ENCODE measurements around the gene CCDC154.

The CCDC154 gene

GRCh38 chr16:1425616-1426370 lies 18.6 kb downstream of the CCDC154 start:
- no peak for DNase-seq (ENCODE audit: low read depth in 4 of 4, low spot score in 1 of 4)

- no peak for DNase-seq (ENCODE audit: low read depth in 4 of 4, low spot score in 1 of 4)
Observed at GRCh38 chr16:1424028-1424427, 20.3 kb downstream of the CCDC154 start.

- no peak for DNase-seq (ENCODE audit: low read depth in 4 of 4, low spot score in 1 of 4)
Observed at GRCh38 chr16:1422076-1422475, 22.3 kb downstream of the CCDC154 start.

DNA sequence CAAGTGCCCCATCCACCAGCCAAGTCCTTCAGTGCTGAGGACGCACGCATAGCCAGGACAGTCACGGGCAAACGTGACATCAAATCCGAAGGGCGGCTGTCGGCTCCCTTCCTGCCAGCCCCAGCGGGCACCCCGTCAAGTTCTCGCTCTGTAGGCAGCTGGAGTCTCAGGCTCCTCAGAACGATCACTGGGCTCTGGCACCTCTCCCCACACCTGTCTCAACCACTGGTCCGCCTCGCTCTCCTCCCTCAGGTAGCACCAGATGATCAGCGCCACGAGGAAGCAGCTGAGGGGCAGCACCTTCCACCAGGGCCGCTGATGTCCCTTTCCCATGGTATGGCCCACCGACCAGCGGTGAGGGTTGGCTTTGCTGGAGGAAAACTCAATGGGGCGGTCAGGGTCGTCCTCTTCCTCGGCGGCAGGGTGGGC lies 24.2 kb downstream of the CCDC154 start:
- no peak for DNase-seq (ENCODE audit: low read depth in 4 of 4, low spot score in 1 of 4)

DNA sequence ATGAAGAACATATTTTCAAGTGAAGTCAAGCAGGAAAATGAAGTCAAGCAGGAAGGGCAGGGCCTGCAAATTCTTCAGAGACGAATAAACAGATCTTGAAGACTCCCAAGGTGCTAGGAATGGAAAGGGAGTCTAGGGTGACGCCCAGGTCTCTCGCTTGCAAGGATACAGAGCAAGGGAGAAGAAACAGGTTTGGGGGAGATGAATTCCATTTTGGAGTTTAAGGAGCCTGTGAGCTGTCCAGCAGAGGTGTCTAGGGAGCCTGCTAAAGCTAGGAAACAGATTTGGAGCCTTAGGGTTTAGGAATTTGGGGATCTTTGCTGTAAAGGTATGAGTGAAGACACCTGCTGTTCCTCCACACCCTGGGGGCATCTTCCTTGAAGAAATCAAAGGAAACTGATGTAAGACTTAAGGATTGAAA lies 27.8 kb downstream of the CCDC154 start:
- DNase-seq (ENCODE audit: low read depth in 4 of 4, low spot score in 1 of 4) = no peak

DNA sequence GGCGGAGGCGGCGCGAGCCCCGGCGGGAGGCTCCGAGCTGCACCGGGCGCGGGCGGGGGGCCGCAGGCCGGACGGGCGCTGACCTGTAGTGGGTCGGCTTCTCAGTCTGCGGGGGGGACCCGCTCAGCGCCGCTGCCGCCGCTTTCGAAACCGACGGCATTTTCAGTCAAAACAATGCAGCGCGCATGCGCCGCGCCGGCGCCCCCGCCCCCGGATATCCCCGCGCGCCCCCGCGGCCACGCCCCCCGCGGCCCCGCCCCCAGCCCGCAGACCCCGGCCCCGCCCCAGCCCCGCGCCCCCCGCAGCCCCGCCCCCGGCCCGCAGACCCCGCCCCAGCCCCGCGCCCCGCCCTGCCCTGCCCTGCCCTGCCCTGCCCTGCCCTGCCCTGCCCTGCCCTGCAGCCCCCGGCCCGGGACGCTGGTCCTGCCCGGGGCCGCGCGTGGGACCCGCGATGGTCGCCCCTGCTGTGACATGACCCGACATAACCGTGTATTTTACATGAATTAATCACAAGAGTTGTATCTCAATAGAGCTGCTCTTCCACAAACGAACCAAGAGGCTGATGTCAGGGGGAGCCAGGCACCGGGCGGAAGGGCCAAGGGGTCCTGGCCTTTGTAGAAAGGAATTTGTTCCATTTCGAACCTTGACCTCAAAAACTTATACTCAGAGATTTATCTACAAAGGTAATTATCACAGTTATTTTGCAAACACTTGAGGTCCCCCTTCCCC lies 29.7 kb downstream of the CCDC154 start, which contains the start of gene UNKL:
TSS of gene UNKL (minus strand) at position 173 of the 729 bp plus-strand sequence. CDS start at position 160, 13 bp downstream.
- DNase-seq (ENCODE audit: low read depth in 4 of 4, low spot score in 1 of 4) = peak; percentile 45 to 81 (median 66)

GRCh38 chr16:1413684-1414531 lies 30.4 kb downstream of the CCDC154 start:
- DNase-seq (ENCODE audit: low read depth in 4 of 4, low spot score in 1 of 4) = peak in 2 of 4 experiments; percentile 39 to 50

GRCh38 chr16:1412847-1413246 lies 31.5 kb downstream of the CCDC154 start:
- DNase-seq (ENCODE audit: low read depth in 4 of 4, low spot score in 1 of 4) = no peak

GRCh38 chr16:1408171-1408837 lies 36.1 kb downstream of the CCDC154 start:
- peak; percentile 91 to 95 (median 94) for DNase-seq (ENCODE audit: low read depth in 4 of 4, low spot score in 1 of 4)

DNA sequence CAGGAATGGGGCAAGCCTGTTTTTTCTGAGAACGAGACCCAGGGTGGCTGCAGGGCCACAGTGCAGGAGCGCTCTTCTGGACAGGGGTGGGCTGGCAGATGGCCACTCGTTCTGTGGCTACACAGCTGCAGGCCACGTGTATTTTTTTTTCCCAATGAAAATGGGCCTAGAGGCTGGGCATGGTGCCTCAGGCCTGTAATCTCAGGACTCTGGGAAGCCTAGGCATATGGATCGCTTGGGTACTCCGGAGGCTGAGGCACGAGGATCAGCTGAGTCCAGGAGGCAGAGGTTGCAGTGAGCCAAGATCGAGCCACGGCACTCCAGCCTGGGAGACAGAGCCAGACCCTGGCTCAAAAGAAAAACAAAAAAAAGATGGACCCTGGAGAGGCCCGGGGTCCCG lies 36.6 kb downstream of the CCDC154 start:
- no peak for DNase-seq (ENCODE audit: low read depth in 4 of 4, low spot score in 1 of 4)

GRCh38 chr16:1403733-1404132 lies 40.6 kb downstream of the CCDC154 start:
- no peak for DNase-seq (ENCODE audit: low read depth in 4 of 4, low spot score in 1 of 4)

- DNase-seq (ENCODE audit: low read depth in 4 of 4, low spot score in 1 of 4) = no peak
Observed at GRCh38 chr16:1403036-1403435, 41.3 kb downstream of the CCDC154 start.

GRCh38 chr16:1401758-1402154 lies 42.6 kb downstream of the CCDC154 start:
- DNase-seq (ENCODE audit: low read depth in 4 of 4, low spot score in 1 of 4) = no peak

DNA sequence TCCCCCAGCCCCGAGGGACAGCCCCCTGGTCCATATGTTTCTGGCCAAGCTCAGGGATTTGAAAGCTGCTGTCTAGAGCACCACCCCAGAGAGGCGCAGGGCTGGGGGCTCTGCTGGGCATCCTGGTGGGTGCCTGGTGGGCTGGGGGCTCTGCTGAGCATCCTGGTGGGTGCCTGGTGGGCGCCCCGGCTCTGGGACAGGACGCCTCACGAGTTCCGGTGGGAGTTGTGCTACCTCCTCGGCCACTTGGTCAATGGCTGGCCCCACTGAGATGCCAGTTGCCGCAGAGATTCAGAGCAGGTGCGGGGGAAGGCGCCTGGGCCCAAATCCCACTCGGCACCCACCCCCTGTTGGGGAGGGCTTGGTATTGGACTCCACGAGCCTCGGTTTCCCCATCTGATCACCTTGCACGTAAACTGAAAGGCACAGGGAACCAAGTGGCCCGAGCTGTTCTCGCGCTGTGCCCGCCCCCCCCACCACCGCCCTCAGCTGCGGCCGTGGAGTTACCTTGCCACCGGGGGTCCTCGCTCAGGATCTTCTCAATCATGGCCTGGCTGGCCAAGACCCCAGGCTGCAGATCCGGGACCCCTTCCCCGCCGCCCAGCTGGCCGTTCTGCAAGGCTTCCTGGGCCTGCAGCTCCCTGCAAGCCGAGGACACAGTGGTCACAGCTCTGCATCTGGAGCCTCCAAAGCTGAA lies 43.1 kb downstream of the CCDC154 start:
- no peak for DNase-seq (ENCODE audit: low read depth in 4 of 4, low spot score in 1 of 4)

- DNase-seq (ENCODE audit: low read depth in 4 of 4, low spot score in 1 of 4) = no peak
Observed at GRCh38 chr16:1398826-1399581, 45.4 kb downstream of the CCDC154 start.

DNA sequence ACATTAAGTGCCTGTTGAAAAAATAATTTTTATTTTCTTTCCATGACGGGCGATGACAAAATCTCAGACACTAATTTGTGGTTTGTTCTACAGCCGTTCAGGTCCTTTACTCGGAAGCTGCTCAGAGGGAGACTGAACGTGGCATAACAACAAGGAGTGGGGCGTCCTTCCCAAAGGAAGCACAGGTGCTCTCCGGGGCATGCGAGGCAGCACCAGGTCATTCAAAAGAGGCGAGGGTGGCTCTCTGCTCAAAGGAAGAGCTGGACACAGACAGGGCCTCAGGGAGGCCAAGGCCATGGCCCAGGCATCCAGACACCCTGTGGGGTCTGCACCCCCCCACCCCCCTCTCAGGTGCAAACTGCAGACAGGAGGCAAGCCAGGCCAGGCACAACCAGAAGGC lies 46.0 kb downstream of the CCDC154 start:
- no peak for DNase-seq (ENCODE audit: low read depth in 4 of 4, low spot score in 1 of 4)

DNA sequence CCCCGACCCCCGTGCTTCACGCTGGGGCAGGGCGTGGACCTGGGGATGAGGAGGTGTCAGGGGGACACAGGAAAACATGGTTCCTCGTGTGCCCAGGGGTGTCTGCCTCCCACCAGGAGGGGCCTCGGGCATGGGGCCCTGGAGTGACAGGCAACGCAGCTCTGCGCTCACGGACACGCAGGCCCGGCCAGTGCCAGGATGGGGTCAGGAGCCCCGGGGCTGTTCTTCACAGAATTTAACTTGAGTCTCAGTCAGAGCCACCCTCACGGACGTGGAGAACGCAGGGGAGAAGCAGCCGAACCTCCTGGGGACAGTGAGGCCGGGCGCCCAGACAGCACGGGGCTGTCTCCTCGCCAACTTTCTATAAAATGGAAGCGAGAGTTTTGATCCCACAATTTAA lies 46.6 kb downstream of the CCDC154 start:
- no peak for DNase-seq (ENCODE audit: low read depth in 4 of 4, low spot score in 1 of 4)

DNA sequence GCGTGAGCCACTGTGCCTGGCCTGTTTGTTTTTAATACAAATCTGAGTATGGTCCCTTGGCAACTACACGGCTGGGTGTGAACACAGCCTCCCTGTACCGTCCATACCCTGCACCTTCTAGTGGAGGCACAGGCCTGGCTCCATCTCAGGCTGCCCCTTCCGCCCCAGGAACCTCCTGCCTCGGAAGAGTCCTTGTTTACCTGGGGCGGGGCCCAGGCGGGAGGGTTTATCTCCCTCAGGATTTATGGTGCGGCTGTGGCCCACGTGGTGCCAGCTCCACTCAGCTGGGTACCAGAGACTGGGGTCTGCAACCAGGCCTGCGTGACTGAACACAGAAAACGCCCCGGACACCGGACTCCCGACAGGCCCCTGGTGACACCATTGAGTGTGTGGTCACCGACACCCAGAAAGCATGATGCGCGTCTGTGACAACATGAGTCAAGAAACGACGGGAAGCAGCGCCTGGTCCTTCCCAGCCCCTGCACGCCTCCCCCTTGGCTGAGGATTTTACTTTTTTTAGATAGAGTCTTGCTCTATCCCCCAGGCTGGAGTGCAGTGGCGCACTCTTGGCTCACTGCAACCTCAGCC lies 48.8 kb downstream of the CCDC154 start:
- DNase-seq (ENCODE audit: low read depth in 4 of 4, low spot score in 1 of 4) = no peak

DNA sequence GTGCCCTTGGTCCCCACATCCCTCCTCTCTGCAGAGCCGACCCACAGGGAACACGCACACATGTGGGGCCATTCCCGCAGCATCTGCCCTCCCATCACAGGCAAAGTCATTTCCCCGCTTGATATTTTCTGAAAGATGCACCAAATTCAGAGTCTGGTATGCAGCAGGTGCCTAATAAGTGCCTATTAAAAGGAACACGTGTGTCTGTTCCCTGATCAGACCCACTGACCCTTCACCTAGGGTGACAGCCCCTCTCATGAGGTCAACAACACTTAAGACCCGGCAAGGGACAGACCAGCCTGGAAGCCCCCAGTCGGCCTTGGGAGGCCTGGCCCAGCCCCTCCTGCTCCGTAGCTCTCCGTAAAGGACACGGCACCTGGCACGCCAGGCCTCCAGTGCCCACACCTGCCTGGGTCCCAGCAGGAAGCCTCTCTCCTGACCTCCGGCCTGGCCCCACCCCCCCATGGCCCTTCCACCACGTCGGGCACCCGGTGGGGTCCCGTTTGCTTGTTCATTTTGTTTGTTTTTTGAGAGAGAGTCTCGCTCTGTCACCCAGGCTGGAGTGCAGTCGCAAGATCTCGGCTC lies 49.9 kb downstream of the CCDC154 start:
- no peak for DNase-seq (ENCODE audit: low read depth in 4 of 4, low spot score in 1 of 4)

Data from stimulated activated CD4-positive, alpha-beta T cell treated with anti-CD3 and anti-CD28 coated beads, Interleukin-1b, Interleukin-23, amount 100 ng/mL, for 24 hours (primary cell).